HG02981 (cell line): Measurements from ENCODE around the gene ELFN2.

Source experiments
- ATAC-seq: cut with Tn5 transposase; IDR thresholded peaks from one replicate; pipeline ENCODE4 v1.9.1; 2021; ENCODE audit warnings: mild to moderate bottlenecking, moderate library complexity; ENCODE audit not compliant: unreplicated experiment

ELFN2 gene

GRCh38 chr22:37428649-37429586, 1.6 kb upstream of the ELFN2 start:
- ATAC-seq: no peak

DNA sequence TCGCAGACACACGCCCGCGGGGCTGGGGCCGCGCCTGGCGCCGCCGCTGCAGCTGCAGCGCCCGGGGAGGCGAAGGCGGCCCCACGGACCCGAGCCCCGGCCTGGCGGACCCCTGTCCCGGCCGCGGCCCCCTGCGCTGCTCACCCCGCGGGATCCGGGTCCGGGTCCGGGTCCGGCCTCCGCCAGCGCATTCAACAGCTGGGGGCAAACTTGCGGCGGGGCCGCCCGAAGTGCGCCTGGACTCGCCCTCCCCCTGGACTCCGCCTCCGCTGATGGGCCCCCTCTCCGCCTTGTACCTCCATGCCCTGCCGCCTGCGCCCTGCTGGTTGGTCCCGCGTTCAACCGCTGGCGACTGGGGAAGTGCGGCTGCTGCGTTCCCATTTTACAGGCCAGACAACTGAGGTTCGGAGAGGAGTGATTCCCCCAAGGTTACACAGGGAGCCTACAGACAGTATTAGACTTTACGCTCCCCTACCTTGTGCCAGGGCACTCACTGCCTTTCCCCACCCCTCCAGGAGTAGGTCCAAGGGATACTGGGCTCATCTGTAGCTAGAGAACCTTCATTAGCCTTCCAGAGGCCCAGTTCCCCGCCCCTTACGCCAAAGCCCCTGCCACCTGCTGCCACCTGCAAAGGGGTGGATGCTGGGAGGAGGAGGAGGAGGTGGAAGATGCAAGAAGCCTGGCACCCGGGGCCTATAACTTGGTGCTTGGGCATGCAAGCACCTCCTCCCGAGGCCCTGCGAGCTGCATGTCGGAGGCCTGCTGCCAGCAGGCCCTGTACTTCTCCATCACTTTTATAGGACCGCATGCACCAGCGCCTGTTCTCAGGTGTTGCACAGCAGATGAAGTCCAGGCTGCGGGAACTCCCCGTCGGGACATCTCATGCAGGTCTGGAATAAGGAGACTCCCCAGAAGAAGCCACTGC, 694 bp upstream of the ELFN2 start:
- no peak for ATAC-seq

GRCh38 chr22:37426706-37427134, 559 bp downstream of the ELFN2 start:
- no peak for ATAC-seq

DNA sequence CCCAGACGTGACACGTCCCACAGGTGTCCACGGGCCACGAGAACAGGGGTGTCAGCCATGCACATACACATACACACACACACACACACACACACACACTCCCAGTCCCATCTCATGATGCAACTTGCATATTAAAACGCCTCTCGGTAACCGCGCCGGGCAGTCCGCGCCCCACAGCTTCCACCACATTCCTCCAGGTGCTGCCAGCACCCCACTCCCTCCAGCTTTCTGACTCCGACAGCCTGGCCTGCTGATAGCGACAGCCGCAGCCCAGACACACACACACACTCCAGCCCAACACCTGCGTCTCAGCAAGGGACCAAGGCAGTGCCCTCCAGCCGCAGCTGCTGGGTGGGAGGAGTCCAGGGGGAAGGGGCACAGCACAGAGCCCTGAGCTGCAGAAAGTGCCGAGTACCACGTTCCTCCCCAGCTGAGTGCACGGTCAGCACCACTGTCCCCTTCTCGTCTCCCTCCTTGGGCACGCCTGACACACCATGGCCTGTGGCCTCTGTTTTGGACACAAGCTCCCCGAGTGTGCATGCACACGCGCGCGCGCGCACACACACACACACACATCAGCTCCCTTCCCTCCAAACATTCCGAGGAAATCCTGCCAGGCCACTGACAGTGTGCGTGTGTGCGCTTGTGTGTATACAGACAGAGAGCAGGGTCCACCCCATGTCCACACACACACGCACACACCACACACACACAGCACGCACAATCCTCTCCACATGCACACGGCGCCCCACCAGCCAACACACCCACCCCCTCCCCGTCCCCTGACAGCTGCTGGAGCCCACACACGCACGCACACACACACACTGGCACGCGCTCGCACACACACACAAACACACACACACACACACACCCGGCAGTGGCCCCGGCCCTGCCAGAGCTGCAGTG, 1.2 kb downstream of the ELFN2 start:
- ATAC-seq: no peak

DNA sequence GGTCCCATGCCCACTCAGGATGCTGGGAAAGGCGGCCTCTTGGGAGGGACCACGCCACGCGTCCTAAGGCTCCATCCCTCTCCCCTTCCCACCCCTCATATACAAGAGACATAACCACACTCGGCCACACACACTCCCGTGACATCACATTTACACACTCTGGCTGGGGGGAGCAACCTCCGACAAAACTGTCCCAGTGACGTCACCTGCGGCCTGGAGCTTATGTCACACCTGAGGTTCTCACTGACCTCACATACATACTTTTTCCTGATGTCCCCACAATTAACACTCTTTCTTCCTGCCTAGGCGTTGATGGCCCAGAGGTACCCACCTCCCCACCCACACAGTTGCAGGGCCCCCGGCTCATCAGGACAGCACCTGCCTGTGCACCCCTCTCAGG, 1.9 kb downstream of the ELFN2 start:
- ATAC-seq: no peak

DNA sequence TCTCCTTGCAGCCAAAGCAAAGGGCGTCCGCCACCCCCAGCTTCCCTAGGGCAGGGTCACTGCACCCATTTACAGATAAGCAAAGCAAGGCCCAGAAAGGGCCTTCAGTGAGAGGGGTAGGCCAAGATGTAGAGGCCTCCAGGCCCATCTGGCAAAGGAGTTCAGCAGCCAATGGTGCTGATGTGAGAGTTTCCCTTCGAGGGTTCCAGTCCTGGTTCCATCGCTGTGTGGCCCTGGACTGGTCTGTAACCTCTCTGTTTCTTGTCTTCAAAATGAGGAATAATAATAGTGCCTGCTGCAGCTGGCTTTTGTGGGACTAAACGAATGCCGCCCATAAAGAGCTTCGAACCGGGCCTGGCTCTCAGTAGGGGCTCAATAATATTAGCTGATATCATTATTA, 4.0 kb downstream of the ELFN2 start:
- no peak for ATAC-seq

GRCh38 chr22:37421468-37421877, 5.8 kb downstream of the ELFN2 start:
- ATAC-seq: no peak

- ATAC-seq: no peak
Measured at GRCh38 chr22:37420686-37421467, 6.4 kb downstream of the ELFN2 start.

GRCh38 chr22:37419969-37420685, 7.2 kb downstream of the ELFN2 start:
- no peak for ATAC-seq

- no peak for ATAC-seq
Measured at GRCh38 chr22:37419370-37419968, 7.8 kb downstream of the ELFN2 start.

DNA sequence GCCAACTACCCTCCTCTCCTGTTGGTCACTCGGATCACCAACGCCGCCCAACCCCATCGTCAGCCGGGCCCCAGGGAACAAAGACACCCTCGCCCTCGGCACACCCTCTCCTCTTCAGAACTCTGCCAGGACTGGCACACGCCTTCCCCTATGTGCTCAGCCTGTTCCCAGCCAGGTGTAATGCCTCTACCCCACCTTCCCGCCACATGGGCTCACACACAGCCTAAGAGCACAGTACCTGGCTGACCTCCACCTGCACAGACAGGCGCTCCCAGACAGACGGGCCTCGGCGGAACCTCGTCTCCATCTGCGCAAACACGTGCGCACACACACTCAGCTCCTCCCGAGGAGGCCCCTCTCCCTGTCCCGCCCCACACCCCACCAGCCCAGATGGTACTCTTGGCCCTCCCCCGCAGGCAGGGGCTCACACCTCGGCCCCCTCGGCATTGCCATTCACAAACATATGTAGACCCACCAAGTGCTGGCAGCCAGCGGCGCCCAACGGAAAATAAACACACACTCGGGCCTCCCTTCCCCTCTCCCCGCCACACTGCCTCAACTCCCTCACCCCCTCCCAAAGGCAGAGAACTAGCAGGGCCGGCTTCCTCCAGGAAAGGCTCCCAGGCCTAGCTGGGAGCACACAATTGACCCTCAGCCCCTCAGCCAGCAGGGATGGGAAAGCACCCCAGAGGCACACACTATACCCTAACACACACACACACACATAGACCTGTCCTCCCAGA, 8.5 kb downstream of the ELFN2 start:
- no peak for ATAC-seq

- ATAC-seq: no peak
Measured at GRCh38 chr22:37417677-37418348, 9.5 kb downstream of the ELFN2 start.

- ATAC-seq: no peak
Measured at GRCh38 chr22:37417264-37417663, 10.0 kb downstream of the ELFN2 start.

- no peak for ATAC-seq
Measured at GRCh38 chr22:37416827-37417226, 10.5 kb downstream of the ELFN2 start.

DNA sequence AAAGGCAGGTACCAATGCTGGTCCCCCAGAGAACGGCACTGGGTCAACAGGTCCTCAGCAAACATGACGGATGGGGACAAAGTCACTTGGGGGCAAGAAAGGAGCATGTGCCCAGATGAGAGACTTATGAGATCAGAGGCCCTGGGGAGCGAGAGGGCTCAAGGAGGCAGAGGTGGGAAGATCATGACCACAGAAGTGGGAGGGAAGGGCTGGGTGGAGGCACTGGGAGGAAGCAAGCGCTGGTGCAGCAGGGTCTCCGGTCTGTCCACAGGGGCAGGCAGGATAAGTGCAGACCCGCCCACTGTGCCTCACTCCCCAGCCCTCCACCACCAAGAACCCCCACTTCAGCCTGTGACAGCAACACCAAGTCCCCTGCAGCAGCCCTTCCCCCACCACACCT, 10.9 kb downstream of the ELFN2 start:
- no peak for ATAC-seq

DNA sequence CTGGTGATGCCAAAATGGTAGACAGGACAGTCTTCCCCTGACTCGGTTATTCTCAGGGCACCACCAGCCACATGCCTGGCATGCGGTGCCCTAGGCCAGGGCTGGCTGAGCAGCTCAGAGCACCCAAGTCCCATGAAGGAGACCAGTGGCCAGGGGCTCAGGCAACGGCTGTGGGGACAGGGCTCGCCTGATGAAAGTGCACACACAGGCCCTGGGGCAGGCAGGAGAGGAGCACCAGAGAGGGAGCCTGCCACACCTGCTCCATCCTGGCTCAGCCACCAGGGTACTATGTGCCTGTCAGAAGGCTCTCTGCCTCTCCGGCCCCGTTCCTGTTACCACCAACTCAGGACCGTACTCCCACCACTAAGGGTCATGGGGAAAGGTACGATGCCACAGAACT, 12.1 kb downstream of the ELFN2 start:
- no peak for ATAC-seq

GRCh38 chr22:37414288-37414687, 13.0 kb downstream of the ELFN2 start:
- no peak for ATAC-seq

DNA sequence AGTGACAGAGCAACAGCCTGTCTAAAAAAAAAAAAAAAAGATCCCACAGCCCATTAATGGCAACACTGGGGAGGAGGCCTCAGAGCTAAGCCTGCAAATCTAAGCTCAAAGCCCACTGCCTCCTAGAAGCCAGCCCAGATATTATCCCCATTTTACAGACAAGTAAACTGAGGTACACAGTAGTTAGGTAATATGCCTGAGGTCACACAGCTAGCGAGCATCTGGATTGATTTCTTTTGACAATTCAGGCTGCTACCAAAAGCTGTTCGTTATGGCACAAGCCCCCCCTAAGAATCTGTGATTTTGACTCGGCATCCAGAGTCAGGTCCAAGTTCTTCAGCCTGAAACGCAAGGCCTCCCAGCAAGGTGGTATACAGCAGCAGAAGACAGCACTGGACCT, 13.7 kb downstream of the ELFN2 start:
- no peak for ATAC-seq
